Fibroblast of mammary gland (primary cell): ENCODE results near the gene MKLN1.

Source experiments
- DNase-seq: peaks from one replicate; pipeline ENCODE4 v3.0.0-alpha.2; 2010; ENCODE audit warnings: low read depth
- H3K4me3 ChIP-seq: 2 replicates; pipeline ENCODE4 v1.5.1; 2011; ENCODE audit warnings: low read depth, mild to moderate bottlenecking, low read length, moderate library complexity; ENCODE audit not compliant: control insufficient read depth
- TF ChIP-seq, protein P1 (sequence below): conservative IDR thresholded peaks from 2 replicates; pipeline ENCODE4 v1.5.1; 2011; ENCODE audit warnings: low read depth, low read length, inconsistent platforms; ENCODE audit not compliant: control insufficient read depth, insufficient read depth

The MKLN1 gene

GRCh38 chr7:131532570-131533091, 205.0 kb downstream of the MKLN1 start:
- no peak overlapping the region for H3K4me3 ChIP-seq
- TF ChIP-seq, protein P1, sequence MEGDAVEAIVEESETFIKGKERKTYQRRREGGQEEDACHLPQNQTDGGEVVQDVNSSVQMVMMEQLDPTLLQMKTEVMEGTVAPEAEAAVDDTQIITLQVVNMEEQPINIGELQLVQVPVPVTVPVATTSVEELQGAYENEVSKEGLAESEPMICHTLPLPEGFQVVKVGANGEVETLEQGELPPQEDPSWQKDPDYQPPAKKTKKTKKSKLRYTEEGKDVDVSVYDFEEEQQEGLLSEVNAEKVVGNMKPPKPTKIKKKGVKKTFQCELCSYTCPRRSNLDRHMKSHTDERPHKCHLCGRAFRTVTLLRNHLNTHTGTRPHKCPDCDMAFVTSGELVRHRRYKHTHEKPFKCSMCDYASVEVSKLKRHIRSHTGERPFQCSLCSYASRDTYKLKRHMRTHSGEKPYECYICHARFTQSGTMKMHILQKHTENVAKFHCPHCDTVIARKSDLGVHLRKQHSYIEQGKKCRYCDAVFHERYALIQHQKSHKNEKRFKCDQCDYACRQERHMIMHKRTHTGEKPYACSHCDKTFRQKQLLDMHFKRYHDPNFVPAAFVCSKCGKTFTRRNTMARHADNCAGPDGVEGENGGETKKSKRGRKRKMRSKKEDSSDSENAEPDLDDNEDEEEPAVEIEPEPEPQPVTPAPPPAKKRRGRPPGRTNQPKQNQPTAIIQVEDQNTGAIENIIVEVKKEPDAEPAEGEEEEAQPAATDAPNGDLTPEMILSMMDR, result no peak
- no peak for DNase-seq

- no peak overlapping the region for H3K4me3 ChIP-seq
- DNase-seq, result no peak
- TF ChIP-seq, protein P1, result no peak
Observed at GRCh38 chr7:131533151-131533559, 205.5 kb downstream of the MKLN1 start.

DNA sequence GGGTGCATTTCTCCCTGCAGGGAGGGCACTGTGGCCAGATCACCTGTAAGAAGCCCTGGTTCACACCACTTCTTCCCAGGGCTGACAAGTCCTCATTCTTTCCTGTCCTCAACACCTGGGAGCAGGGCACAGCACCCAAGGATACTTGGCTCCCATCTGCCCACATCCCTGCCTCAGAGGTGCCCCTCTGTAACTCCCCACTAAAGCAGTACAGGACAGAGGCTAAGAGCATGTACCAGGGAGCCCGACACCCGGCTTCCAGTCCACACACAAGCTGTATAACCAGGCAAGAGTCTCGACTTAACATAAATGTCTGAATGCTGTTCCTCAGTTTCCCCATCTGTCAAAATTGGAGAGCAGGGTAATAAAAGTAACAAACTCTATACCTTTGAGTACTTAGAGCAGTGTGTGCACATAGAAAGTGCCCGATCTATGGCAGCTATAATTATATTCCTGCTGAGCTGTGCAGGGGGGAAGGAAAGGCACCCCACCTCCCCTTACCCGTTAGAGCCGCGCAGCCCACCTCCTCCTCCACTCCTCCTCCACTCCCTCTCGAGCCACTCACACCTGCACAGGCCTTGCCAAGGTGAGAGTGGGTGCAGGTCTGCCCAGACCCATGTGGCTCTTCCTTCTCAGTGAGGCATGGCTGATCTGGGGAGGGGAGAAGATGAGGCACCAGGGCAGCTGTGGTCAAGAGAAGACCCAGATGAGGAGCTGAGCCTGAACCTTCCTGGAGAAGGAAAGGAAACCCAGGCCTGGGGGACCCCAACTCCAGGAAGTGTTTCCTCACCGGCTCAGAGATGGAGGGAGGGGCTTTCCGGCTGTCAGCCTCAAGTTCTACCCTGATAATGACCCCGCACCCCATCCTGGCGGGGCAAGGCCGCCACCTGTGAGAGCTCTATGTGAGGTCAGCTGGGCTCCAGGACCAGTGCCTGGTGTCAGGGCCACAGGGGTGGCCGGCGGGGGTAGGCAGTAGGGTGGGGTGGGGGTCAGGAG, 206.2 kb downstream of the MKLN1 start:
- no peak for DNase-seq
- no peak overlapping the region for H3K4me3 ChIP-seq
- TF ChIP-seq, protein P1, result no peak

DNA sequence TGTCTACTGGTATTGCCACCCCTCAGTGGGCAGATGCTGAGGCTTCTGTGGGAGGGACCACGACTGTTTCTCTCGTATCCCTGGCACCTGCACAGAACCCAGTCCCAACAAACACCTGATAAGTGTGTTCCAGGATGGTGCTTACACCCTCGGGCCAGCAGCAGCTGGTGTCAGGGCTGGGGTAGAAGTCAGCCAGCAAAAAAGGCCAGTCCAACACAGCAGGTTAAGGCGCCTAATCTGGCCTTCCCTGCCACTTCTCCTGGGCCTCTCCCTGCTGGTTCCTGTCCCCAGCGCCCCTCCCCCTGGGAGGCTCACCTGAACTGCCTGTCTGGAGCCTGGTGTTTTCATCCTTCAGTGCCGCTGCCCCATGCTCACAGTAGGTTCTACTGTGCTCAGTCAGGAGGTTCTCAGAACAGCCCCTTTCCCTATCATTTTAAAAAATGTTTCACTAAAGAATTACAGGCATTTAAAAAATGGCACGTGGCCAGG, 208.7 kb downstream of the MKLN1 start:
- no peak overlapping the region for H3K4me3 ChIP-seq
- TF ChIP-seq, protein P1, result no peak
- no peak for DNase-seq

DNA sequence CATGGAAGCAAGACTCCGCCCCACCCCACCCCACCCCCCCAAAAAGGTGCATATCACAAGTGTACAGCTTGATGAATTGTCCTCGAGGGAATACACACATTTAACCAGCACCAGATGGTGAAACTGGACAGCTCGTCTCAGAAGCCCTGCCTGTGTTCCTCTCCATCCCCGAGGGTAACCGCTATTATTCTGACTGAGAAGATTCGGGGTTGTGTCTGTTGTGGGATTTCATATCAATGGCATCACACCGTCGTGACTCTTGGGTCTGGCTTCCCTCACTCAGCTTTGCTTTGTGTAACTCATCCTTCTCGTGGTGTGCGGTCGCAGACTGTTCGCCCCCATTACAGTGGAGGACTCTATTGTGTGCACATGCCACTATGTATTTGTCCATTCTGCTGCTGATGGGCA, 209.9 kb downstream of the MKLN1 start:
- H3K4me3 ChIP-seq, result no peak overlapping the region
- TF ChIP-seq, protein P1, result no peak
- peak; percentile 47 for DNase-seq

- TF ChIP-seq, protein P1, result no peak
- no peak for DNase-seq
- H3K4me3 ChIP-seq, result no peak overlapping the region
Observed at GRCh38 chr7:131538071-131538812, 210.6 kb downstream of the MKLN1 start.
